GM06990 (cell line): Measurements from ENCODE around the gene ULK4.

Experiments used
- DNase-seq: peaks from one replicate; pipeline ENCODE4 v3.0.0-alpha.2; 2011; ENCODE audit not compliant: insufficient read length; ENCODE audit errors: extremely low read depth
- H3K27me3 ChIP-seq: replicated peaks from 2 replicates; pipeline ENCODE4 v1.6.0; 2011; ENCODE audit warnings: low read length; ENCODE audit not compliant: control insufficient read depth, insufficient read depth
- H3K36me3 ChIP-seq: 2 replicates; pipeline ENCODE4 v1.5.1; 2011; ENCODE audit warnings: low read length; ENCODE audit not compliant: control insufficient read depth, insufficient read depth
- H3K4me3 ChIP-seq: replicated peaks from 2 replicates; pipeline ENCODE4 v1.5.1; 2011; ENCODE audit warnings: low read depth, mild to moderate bottlenecking, control low read depth, low read length
- TF ChIP-seq, protein P1 (sequence below): IDR thresholded peaks from 2 replicates; pipeline ENCODE4 v1.5.1; 2011; ENCODE audit warnings: low read length, control low read depth, mild to moderate bottlenecking, inconsistent platforms; ENCODE audit not compliant: insufficient read depth, poor library complexity, severe bottlenecking

Gene ULK4

DNA sequence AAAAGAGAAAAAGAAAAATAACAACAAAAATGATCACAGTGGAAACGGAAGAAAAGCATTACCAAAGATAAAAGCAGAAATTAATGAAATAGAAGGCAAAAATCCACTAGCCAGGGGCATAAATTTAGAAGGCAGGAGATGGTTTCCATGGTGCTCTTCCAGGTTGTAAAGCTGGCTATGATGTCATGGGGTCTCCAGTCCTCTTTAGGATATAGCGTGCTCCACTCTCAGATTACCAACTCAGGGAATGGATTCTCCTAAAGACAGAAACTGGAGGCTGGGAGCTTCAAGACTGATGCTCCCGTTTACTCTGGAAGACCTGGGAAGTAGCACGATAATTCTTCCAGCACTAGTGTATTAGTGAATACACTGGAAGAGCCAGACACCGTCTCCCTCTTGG, 10.9 kb upstream of the ULK4 start:
- Histone ChIP-seq H3K4me3 (no peak overlapping the region), H3K27me3 (no peaks in the 10 kb centered on the region), H3K36me3 (no peaks in the 10 kb centered on the region)
- no peak for DNase-seq
- TF ChIP-seq, protein P1, sequence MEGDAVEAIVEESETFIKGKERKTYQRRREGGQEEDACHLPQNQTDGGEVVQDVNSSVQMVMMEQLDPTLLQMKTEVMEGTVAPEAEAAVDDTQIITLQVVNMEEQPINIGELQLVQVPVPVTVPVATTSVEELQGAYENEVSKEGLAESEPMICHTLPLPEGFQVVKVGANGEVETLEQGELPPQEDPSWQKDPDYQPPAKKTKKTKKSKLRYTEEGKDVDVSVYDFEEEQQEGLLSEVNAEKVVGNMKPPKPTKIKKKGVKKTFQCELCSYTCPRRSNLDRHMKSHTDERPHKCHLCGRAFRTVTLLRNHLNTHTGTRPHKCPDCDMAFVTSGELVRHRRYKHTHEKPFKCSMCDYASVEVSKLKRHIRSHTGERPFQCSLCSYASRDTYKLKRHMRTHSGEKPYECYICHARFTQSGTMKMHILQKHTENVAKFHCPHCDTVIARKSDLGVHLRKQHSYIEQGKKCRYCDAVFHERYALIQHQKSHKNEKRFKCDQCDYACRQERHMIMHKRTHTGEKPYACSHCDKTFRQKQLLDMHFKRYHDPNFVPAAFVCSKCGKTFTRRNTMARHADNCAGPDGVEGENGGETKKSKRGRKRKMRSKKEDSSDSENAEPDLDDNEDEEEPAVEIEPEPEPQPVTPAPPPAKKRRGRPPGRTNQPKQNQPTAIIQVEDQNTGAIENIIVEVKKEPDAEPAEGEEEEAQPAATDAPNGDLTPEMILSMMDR: no peak

DNA sequence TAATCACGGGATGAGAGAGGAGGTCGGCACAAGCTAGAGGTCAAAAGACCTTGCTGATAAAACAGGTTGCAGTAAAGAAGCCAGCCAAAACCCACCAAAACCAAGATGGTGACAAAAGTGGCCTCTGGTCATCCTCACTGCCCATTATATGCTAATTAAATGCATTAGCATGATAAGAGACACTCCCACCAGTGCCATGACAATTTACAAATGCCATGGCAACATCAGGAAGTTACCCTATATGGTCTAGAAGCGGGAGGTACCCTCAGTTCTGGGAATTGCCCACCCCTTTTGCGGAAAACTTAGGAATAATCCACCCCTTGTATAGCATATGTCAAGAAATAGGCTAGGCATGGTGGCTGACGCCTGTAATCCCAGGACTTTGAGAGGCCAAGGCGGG, 4.3 kb upstream of the ULK4 start:
- no peaks in the 10 kb centered on the region for H3K27me3 ChIP-seq
- TF ChIP-seq, protein P1: no peak
- H3K4me3 ChIP-seq: no peak overlapping the region
- H3K36me3 ChIP-seq: no peaks in the 10 kb centered on the region
- no peak for DNase-seq

DNA sequence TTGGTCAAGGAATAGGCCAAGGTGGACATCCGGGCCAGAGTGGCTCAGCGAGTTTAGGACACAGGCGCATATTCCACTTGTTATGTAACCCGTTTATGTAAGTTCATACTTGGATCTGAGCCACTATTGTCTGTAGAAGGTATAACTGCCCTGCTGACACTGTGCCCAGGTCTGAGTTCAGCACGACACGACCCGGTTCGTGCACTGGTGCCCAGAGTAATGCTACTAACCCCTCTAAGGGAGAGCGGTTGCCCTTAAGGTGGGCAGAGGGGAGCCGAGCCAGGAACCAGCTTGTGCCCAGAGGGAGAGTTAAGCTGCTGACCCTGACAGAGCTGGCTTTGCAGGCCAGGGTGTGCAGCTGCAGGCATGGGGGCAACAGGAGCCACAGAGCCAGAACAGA, 1.9 kb upstream of the ULK4 start:
- Histone ChIP-seq H3K4me3 (no peak overlapping the region), H3K27me3 (no peaks in the 10 kb centered on the region), H3K36me3 (no peaks in the 10 kb centered on the region)
- DNase-seq: no peak
- TF ChIP-seq, protein P1: no peak

DNA sequence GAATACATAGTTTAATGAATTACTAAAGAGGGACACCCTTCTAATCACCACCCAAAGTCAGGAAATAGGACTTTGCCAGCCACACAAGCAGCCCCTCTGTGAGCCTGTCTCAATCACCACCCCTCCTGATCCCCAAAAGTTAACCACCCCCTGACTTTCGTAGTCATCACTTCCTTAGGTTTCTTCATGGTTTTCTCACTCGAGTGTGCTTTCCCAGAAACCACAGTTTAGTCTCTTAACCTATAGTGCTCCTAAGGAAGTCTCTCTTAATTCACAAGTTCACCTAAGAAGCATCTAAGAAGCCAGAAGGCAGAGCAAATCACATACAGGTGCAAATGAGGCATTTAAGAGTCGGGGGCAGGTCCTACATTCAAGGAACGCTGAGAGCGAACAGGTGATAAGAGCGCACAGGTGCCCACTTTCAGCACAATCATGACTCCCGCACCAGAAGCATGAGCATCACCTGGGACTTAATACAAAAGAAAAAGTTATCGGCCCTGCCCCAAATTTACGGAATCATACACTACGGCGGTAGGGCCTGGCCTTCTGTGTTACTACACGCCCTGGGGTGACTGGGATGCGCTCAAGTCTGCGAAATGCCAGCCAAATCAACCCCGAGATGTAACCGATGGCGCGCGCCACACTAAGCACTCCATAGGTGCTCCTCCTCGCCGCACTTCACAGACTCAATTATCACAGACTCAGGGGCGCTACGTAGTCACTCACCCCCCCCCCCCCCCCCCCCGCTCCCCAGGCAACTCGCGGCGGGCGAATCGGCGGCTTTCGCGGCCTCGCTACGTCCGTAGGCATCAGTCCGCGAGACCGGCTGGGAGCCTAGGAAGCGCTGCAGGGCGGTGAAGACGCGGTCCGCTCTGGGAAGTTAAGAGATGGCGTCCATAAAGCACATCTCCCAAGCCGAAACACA, 815 bp downstream of the ULK4 start:
- no peaks in the 10 kb centered on the region for H3K36me3 ChIP-seq
- TF ChIP-seq, protein P1: no peak
- H3K4me3 ChIP-seq: peak overlapping the region; percentile 85
- H3K27me3 ChIP-seq: no peaks in the 10 kb centered on the region
- DNase-seq: peak; percentile 79

DNA sequence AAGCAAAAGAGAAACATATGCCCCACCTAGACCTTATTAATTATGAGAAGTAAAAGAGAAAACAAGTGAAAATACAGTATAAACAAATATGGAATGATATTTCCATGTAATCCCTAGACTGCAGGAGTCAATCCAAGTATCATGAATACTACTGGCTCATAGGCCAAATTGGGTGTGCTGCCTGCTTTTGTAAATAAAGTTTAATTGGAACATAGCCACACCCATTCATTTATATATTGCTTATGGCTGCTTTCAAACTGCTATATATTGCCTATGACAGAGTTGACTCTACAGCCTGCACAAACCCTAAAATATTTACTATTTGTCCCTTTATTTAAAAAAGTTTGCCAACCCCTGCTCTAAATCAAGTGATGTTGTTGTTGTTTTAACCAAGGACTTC, 5.3 kb downstream of the ULK4 start:
- H3K27me3 ChIP-seq: no peaks in the 10 kb centered on the region
- H3K4me3 ChIP-seq: no peak overlapping the region
- no peaks in the 10 kb centered on the region for H3K36me3 ChIP-seq
- no peak for DNase-seq
- TF ChIP-seq, protein P1: no peak
